Measurements from ENCODE around the gene LINC00237. TPM values are rescaled to one million over a fixed set of nuclear protein-coding genes. Genes with fewer than 3 reads are reported as not detected.

The LINC00237 gene
- total RNA-seq, 3 donors from 2014 or later, result not detected

DNA sequence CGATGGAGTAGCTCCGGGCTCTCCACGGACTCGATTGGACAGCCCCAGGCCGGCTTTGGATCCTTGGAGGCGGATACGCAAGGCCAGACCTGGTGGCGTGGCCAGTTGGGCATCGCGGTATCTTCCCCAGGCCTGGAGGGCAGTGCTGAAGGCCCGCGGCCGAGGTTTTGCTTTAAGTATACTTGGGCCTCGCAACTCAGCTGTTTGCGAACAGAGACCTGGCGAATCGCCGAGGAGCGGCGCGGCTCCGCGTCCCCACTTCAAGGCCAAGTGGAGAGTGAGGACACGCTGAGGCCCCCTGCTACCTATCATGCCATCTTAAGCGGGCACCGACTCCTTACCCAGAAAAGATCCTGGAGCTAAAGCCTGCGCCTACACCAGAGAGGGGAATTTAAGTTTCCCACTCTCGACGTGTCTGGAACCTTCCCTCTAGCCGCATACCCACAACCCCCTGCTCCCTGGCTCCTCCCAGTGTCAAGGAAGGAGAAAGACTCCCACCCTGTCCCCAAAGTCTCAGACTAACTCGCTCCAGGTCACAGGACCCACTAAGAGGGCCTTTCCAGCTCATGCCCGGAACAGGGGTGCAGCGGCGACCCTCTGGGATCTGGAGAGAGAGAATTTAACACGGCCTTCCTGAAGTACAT lies 4.1 kb downstream of the LINC00237 start:
- ATAC-seq (peak; percentile 31), DNase-seq (peak in 2 of 3 donors; percentile 32 to 34)
- Histone ChIP-seq H3K4me1 (ENCODE audit: low read depth) (peaks cover 31% of the 10 kb centered on the region), H3K36me3 (ENCODE audit: low read depth) (no peaks in the 10 kb centered on the region), H3K9me3 (no peaks in the 10 kb centered on the region), H3K4me3 (no peak overlapping the region)
- intact Hi-C loops (cut with DNase I, micrococcal nuclease), result no loop called here
- TF ChIP-seq, protein P1, sequence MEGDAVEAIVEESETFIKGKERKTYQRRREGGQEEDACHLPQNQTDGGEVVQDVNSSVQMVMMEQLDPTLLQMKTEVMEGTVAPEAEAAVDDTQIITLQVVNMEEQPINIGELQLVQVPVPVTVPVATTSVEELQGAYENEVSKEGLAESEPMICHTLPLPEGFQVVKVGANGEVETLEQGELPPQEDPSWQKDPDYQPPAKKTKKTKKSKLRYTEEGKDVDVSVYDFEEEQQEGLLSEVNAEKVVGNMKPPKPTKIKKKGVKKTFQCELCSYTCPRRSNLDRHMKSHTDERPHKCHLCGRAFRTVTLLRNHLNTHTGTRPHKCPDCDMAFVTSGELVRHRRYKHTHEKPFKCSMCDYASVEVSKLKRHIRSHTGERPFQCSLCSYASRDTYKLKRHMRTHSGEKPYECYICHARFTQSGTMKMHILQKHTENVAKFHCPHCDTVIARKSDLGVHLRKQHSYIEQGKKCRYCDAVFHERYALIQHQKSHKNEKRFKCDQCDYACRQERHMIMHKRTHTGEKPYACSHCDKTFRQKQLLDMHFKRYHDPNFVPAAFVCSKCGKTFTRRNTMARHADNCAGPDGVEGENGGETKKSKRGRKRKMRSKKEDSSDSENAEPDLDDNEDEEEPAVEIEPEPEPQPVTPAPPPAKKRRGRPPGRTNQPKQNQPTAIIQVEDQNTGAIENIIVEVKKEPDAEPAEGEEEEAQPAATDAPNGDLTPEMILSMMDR (IDR thresholded peaks at IDR 0.05), result no peak

DNA sequence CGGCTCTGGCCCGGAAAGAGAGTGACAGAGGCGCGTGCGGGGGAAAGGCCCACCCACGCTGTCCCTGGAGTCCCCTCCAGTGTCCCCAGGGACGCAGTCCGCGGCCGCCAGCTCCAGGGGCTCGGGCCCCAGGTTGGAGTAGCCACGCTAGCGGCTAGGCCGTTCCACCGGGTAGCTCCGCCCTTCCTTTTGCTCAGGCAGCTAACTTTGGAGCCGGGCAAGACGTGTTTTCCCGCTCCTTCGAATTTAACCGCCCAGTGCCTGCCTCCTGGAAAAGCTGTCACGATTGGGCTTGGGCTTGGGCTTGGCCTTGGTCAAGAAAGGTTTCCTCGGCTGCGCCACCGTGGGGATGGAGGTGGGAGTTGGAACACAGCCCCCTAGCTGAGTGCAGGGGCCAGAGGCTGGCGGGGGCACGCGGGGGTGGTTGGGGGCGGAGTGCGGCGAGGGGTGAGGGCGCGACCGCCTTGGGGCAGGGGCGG lies 4.7 kb downstream of the LINC00237 start:
- intact Hi-C loops (cut with DNase I, micrococcal nuclease), result no loop called here
- ATAC-seq, result peak; percentile 44
- no peaks in the 10 kb centered on the region for H3K36me3 ChIP-seq (ENCODE audit: low read depth)
- no peaks in the 10 kb centered on the region for H3K9me3 ChIP-seq
- peak in 1 of 3 donors; percentile 41 for DNase-seq
- no peak overlapping the region for H3K4me3 ChIP-seq
- H3K4me1 ChIP-seq (ENCODE audit: low read depth), result peaks cover 31% of the 10 kb centered on the region
- TF ChIP-seq, protein P1 (IDR thresholded peaks at IDR 0.05), result no peak

DNA sequence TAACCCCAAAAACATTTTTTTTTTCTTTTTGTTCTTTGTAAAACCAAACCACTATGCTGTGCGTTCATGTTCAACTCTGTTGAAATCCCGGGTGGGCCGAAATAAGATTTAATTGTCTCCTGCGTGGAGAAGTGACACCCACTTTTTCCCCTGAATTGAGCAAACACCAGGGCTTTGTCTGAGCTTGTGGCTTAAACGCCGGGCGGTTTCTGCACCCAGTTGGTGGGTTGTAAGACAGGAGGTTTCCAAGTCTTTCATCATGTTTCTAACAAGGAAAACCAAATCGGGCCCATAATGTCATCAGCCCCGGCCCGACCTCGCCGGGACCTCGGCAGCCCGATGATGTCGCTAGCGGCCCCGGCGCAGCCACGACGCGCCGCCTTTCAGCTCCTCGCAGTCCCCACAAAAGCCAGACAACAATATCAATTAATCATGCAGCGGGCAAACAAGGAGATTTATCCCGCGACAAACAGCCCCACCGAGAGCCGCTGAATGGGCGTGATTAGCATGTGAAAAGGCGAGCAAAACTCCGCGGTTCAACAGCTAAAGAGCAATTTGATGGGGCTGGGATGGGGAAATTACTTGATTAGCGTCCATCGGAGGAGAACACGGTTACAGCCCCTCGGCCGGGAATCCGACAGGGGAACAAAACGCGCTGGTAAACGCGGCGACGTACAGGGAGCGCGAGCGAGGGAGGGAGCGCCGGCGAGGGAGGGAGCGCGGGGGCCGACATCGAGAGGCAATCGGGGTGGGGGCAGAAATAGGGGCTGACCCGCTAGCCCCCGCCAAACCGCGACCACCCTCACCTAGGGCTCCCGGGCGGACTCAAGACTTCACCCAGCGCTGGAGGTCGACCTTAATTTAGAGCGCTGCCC lies 5.3 kb downstream of the LINC00237 start:
- peak; percentile 15 for ATAC-seq
- H3K9me3 ChIP-seq, result no peaks in the 10 kb centered on the region
- H3K4me1 ChIP-seq (ENCODE audit: low read depth), result peaks cover 31% of the 10 kb centered on the region
- H3K36me3 ChIP-seq (ENCODE audit: low read depth), result no peaks in the 10 kb centered on the region
- TF ChIP-seq, protein P1 (IDR thresholded peaks at IDR 0.05), result no peak
- no peak overlapping the region for H3K4me3 ChIP-seq
- DNase-seq, result no peak
- intact Hi-C loops (cut with DNase I, micrococcal nuclease), result no loop called here

DNA sequence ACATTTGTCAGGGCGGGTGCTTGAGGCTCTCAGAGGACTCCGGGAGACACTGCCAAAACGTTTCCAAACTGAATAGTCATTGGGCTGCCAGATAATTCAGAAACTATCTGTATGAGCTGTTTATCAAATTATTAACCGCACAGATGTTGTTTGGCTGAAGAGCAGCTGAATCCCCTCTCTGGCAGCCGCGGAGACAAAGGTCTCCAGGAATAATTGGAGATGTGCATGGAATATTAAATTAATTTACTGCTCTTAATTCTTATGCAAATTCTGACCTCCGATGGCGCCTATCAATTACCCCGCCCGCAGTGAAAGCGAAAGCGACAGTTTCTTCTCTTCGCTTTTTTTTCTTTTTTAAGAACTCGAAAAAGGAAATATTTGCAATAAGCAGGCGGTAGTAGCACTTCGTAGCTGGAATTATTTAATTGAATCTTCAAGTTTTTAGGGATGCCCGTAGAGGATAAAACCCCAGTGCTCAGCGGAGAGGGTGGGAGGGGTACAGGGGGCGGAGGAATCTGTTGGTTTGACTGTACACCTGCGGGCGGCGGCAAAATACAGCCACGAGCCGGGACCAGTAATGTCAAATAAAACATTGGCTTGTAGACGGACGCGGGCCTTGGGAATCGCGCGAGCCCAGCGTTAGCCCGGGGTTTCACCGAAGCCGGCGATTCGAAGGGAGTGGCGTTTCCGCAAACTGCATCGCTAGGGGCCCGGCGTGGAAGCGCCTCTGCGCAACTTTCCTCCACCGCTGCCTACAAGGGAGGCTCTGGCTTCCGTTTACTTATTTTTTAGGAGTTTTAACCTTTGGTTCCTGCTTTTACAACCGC lies 6.2 kb downstream of the LINC00237 start:
- peak; percentile 49 to 72 (median 66) for DNase-seq
- intact Hi-C loops (cut with DNase I, micrococcal nuclease), result no loop called here
- Histone ChIP-seq H3K9me3 (no peaks in the 10 kb centered on the region), H3K4me1 (ENCODE audit: low read depth) (peaks cover 31% of the 10 kb centered on the region), H3K36me3 (ENCODE audit: low read depth) (no peaks in the 10 kb centered on the region), H3K4me3 (no peak overlapping the region)
- ATAC-seq, result peak; percentile 66
- TF ChIP-seq, protein P1 (IDR thresholded peaks at IDR 0.05), result no peak

DNA sequence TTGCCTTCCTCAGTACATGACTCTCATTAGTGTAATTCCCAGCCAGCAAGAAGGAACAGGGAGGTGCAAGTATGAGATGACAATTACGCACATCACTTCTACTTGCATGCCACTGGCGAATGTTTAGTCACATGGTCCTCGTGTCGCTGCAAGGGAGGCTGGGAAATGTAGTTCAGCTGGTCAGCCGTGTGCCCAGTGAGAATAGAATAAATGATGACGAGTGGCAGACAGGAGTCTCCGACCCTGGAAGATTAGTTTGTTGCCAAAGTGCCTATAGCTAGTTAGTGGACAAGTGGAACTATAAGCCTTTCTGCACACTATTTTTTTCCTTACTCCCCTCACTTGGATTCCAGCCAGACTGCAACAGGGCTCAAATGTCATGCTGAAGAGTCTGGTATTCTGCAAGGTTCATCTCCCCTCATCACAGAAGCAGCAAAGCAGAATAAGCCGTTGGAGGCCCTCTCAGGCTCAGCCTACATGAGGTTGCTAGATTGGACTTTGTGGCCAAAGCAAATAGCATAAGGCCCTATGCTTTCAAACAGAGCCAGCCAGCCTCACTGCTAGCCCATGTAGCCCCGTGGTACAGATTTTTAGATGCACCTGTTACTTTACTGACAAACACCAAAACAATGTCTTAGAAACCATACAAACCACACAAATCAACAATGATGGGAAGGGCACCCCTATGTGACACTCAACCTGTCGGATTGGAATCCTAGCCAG lies 9.7 kb downstream of the LINC00237 start:
- DNase-seq (no peak), ATAC-seq (peak; percentile 41)
- intact Hi-C loops (cut with DNase I, micrococcal nuclease), result no loop called here

More for the DNA sequence above, 9.7 kb downstream of the LINC00237 start:
- TF ChIP-seq, protein P1 (IDR thresholded peaks at IDR 0.05), result no peak
- peaks cover 15% of the 10 kb centered on the region for H3K4me1 ChIP-seq (ENCODE audit: low read depth)
- H3K36me3 ChIP-seq (ENCODE audit: low read depth), result no peaks in the 10 kb centered on the region
- H3K9me3 ChIP-seq, result no peaks in the 10 kb centered on the region
- no peak overlapping the region for H3K4me3 ChIP-seq

Data from mucosa of descending colon (tissue), 3 donors.